ENCODE data around the gene FNIP1.
"Not testable (repeated sequence)": the region's sequence is repeated elsewhere in the genome, so short reads cannot be mapped to it uniquely, and the experiment has no call there.

Gene FNIP1

DNA sequence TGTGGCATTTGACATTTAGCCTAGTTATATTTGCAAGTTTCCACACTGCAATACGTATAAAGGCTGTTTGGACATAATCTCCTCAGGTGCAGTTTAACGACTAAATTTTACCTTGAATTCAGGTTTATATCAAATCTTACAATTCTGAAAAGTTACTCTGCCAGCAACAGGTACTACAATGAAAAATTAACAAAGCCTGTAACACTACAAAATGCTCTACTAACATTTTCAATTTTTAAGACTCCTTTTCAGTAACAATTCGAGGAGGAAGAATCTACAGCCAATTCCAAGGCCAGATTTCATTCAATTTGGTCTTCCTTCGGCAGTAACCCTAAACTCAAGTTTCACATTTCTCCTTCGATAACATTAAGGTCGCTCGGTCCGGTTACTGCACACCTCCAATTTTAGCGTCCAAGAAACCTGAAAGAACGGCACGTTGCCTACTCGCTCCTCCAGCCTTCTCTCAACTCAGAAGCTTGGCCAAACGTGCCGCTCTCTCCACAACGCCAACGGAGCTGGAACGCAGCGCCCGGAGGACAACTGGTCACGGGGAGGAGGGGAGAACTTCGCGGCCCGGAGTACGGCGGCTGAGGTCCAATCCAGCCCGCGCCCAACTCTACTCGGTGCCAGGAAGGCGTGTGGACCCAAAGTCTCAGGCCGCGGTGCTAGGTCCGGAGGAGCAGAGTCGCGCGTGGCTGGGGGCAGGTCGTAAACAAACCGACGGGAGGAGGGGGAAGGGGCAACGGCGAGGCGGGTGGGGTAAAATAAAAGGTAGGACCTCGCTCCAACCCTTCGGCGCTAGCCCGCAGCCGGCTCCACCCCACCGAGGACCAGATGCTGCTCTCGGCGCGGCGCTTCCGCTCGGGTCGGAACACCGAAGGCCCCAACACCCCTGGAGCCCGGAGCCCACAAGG, 681 bp downstream of the FNIP1 start:
- Mint-ChIP-seq H3K9me3 (no peaks in the 10 kb centered on the region), H3K36me3 (peaks cover 10 to 11% of the 10 kb centered on the region in 2 donors), H3K27ac (peak overlapping the region; percentile 97), H3K4me3 (peak overlapping the region; percentile 97 to 99), H3K4me1 (peaks cover 8 to 34% of the 10 kb centered on the region in 2 donors), H3K27me3 (no peaks in the 10 kb centered on the region)
- ATAC-seq (replicated peaks), result peak; percentile 33 to 47
- DNase-seq, result no peak

DNA sequence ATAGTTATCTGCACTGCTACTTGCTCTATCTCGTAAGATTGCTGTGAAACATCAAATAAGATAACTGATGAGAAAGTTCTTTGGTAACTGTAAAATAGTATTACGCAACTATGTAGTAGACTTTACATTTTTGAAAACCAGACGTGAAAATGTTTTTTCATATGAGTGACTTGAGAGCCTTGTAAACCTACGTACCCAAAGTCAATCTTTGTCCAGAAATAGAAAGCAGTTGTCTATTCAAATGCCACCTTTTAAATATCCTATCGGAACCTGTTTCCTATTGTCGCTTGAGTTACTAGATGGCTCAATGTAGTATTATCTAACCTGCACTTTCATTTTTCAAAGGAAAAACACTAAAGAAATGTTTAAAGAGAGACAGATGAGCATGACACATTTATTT, 1.6 kb downstream of the FNIP1 start:
- Mint-ChIP-seq H3K4me3 (peak overlapping the region; percentile 97 to 99), H3K9me3 (no peaks in the 10 kb centered on the region), H3K27me3 (no peaks in the 10 kb centered on the region), H3K27ac (peak overlapping the region; percentile 43), H3K36me3 (peaks cover 15 to 17% of the 10 kb centered on the region in 2 donors), H3K4me1 (peaks cover 13 to 43% of the 10 kb centered on the region in 2 donors)
- ATAC-seq (replicated peaks) (no peak), DNase-seq (no peak)

DNA sequence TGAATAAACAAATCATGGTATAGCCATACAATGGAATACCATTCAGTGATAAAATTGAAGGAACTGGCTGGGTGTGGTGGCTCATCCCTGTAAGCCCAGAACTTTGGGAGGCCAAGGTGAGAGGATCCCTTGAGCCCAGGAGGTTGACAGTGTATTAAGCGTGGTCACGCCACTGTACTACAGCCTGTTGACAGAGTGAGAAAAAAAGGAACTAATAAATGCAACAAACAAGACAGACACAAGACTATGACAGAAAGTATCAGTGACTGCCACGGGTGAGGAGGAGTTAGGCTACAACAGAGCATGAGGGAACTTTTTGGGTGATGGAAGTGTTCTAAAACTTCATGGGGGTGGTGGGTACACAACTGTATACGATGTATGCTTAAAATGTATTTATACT, 2.2 kb downstream of the FNIP1 start:
- Mint-ChIP-seq H3K36me3 (peaks cover 19 to 20% of the 10 kb centered on the region in 2 donors), H3K4me3 (peak overlapping the region; percentile 71 to 99), H3K27ac (no peak overlapping the region), H3K9me3 (peaks cover 0 to 2% of the 10 kb centered on the region in 2 donors), H3K27me3 (no peaks in the 10 kb centered on the region), H3K4me1 (peaks cover 15 to 47% of the 10 kb centered on the region in 2 donors)
- DNase-seq, result no peak
- peak in 1 of 2 donors; percentile 15 for ATAC-seq (replicated peaks)

DNA sequence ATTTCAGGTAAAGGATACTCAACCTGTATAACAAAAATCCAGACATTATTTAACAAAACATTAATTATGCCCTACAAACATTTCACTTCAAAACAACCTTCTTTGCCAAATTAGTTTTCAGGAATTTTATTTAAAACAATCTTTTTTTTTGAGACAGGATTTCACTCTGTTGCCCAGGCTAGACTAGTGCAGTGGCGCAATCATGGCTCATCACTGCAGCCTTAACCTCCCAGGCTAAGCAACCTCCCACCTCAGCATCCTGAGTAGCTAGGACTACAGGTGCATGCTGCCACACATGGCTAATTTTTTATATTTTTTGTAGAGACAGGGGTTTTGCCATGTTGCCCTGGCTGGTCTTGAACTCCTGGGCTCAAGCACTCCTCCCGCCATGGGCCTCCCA, 3.9 kb downstream of the FNIP1 start:
- DNase-seq, result no peak
- peaks cover 23 to 24% of the 10 kb centered on the region in 2 donors for H3K36me3 Mint-ChIP-seq
- no peak overlapping the region for H3K27ac Mint-ChIP-seq
- no peaks in the 10 kb centered on the region for H3K27me3 Mint-ChIP-seq
- peaks cover 0 to 4% of the 10 kb centered on the region in 2 donors for H3K9me3 Mint-ChIP-seq
- no peak for ATAC-seq (replicated peaks)
- H3K4me3 Mint-ChIP-seq, result no peak overlapping the region
- H3K4me1 Mint-ChIP-seq, result peaks cover 20 to 53% of the 10 kb centered on the region in 2 donors

DNA sequence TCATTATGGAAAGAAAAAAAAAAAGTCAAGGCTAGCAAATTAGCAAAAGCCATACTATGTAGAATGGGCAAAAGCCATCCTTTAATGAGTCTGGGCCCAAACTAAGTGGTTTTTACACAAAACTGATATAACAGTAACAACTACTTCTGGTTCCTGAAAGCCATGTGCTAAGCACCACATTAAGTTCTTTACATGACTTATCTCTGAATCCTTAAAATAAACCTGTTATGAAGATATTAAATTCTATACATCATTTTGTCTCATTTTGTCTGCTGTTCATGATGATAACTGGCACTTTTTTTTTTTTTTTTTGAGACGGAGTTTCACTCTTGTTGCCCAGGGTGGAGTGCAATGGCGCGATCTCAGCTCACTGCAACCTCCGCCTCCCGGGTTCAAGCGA, 5.0 kb downstream of the FNIP1 start:
- H3K27ac Mint-ChIP-seq, result no peak overlapping the region
- no peak overlapping the region for H3K4me3 Mint-ChIP-seq
- H3K4me1 Mint-ChIP-seq, result peaks cover 27 to 63% of the 10 kb centered on the region in 2 donors
- no peaks in the 10 kb centered on the region for H3K27me3 Mint-ChIP-seq
- DNase-seq (no peak), ATAC-seq (replicated peaks) (no peak)
- H3K9me3 Mint-ChIP-seq, result peaks cover 0 to 4% of the 10 kb centered on the region in 2 donors
- peaks cover 27 to 28% of the 10 kb centered on the region in 2 donors for H3K36me3 Mint-ChIP-seq

DNA sequence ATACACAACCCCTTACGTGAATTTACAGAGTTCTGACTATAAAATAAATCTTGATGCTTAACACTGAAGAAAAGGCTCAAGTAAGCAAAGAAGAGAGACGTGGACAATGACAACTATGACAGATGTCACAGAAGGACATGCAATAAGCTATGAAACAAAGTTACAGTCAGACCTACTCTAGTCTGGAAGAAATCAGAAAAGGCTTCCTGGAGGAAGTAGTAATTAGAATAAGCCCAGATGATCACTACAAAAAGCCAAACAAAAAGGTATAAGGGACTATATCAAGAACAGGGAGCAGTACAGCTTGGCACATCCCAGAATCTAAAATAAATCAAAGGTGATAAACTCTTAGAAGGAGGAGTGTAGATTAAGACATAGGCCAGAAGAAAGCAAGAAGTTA, 6.3 kb downstream of the FNIP1 start:
- H3K27me3 Mint-ChIP-seq, result no peaks in the 10 kb centered on the region
- ATAC-seq (replicated peaks) (no peak), DNase-seq (no peak)
- peaks cover 0 to 4% of the 10 kb centered on the region in 2 donors for H3K9me3 Mint-ChIP-seq
- no peak overlapping the region for H3K4me3 Mint-ChIP-seq
- H3K27ac Mint-ChIP-seq, result no peak overlapping the region
- H3K4me1 Mint-ChIP-seq, result peaks cover 30 to 59% of the 10 kb centered on the region in 2 donors
- peaks cover 24 to 27% of the 10 kb centered on the region in 2 donors for H3K36me3 Mint-ChIP-seq

DNA sequence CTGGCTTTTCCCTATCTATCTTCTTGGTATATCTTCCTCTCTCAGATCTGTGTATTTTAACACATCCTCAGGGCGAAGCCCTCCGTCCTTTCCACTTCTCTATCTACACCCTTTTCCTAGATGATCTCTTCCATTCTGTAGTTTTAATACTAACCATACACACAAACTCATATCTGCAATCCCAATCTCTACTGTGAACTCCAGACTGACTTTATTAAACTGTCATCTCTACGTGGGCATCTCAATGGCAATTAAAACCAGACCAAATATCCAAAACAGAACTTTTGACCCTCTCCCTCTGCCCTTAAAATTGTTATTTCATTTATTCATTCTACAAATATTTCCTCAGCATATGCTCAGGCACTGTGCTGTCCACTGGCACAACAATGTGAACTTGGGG, 7.1 kb downstream of the FNIP1 start:
- DNase-seq (no peak), ATAC-seq (replicated peaks) (no peak)
- H3K27me3 Mint-ChIP-seq, result no peaks in the 10 kb centered on the region
- no peak overlapping the region for H3K27ac Mint-ChIP-seq
- H3K36me3 Mint-ChIP-seq, result peaks cover 24 to 26% of the 10 kb centered on the region in 2 donors
- H3K9me3 Mint-ChIP-seq, result peaks cover 0 to 4% of the 10 kb centered on the region in 2 donors
- peaks cover 27 to 51% of the 10 kb centered on the region in 2 donors for H3K4me1 Mint-ChIP-seq
- H3K4me3 Mint-ChIP-seq, result no peak overlapping the region

DNA sequence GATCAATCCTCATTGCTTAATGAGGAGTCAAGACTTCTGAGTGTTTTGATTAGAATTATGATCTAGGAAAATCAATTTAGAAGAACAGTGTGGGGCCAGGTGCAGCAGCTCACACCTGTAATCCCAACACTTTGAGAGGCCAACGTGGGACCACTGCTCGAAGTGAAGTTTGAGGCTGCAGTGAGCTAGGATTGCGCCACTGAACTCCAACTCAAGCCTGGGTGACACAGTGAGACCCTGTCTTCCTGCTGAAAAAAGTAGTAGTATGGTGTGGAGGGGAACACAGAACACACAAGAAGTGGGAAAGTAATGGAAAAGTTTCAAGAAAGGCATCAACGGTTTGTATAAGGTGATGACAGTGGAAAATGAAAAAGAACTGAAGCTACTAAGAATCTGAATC, 9.1 kb downstream of the FNIP1 start:
- ATAC-seq (replicated peaks) (no peak), DNase-seq (no peak)
- Mint-ChIP-seq H3K27me3 (no peaks in the 10 kb centered on the region), H3K4me3 (no peak overlapping the region), H3K36me3 (peaks cover 29% of the 10 kb centered on the region in 2 donors), H3K4me1 (peaks cover 30 to 52% of the 10 kb centered on the region in 2 donors), H3K27ac (peak overlapping the region; percentile 71), H3K9me3 (peaks cover 0 to 4% of the 10 kb centered on the region in 2 donors)

DNA sequence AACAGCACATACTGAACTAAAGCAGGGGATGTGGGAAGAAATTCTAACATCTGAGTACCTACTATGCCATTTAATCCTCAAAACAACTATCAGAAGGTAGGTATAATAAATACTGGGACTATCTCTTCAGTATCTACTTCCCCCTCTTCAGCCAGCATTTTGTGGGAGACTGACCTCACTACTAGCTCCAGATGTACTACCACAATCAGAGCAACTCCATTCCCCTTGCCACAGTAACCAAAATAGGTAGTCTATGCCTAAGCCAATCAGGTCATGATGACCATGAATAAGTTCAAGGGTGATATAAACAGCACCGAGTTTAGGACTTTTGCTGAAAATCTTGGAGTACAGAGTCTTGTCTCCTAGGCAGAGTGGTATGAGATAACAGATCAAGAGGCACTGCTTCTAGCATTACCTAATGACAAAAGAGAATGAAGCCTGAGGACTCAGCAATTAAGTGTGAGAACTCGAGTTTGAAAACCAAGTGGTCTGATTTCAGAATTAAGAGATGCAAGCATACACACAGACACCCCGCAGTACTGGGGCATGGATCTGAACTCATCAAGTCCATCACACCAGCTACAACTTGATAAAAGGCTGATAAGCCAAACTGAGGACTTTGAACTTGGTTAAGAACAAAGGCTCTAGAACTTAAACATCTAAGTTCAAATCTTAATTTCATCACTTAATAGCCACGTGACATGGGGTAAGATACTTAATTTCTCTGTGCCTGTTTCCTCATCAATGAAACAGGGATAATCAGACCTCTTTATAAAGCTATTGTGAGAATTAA, 9.7 kb downstream of the FNIP1 start:
- Mint-ChIP-seq H3K9me3 (peaks cover 0 to 4% of the 10 kb centered on the region in 2 donors), H3K27ac (no peak overlapping the region), H3K4me1 (peaks cover 31 to 49% of the 10 kb centered on the region in 2 donors), H3K4me3 (no peak overlapping the region), H3K36me3 (peaks cover 31 to 35% of the 10 kb centered on the region in 2 donors), H3K27me3 (no peaks in the 10 kb centered on the region)
- ATAC-seq (replicated peaks) (peak in 1 of 2 donors; percentile 29), DNase-seq (no peak)

DNA sequence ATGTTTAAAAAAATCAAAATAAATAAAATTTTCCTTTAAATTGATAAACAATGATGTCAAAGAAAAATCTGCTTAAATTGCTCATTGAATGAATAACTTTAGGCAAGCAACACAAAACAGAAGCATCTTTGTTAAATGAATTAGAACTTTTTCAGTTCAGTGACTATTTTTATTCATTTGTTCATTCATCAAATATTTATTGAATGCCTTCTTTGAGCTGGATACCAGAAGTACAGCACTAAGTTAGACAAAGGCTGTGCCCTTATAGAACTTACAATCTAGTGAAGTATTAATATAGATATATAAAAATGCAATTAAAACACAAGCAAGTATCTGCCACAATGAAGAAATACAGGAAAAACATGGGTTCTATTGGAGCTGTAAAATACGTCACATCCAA, 10.8 kb downstream of the FNIP1 start:
- ATAC-seq (replicated peaks) (no peak), DNase-seq (no peak)
- H3K9me3 Mint-ChIP-seq, result peaks cover 0 to 4% of the 10 kb centered on the region in 2 donors
- peaks cover 32 to 50% of the 10 kb centered on the region in 2 donors for H3K4me1 Mint-ChIP-seq
- no peak overlapping the region for H3K4me3 Mint-ChIP-seq
- no peak overlapping the region for H3K27ac Mint-ChIP-seq
- H3K27me3 Mint-ChIP-seq, result no peaks in the 10 kb centered on the region
- H3K36me3 Mint-ChIP-seq, result peaks cover 32 to 37% of the 10 kb centered on the region in 2 donors

DNA sequence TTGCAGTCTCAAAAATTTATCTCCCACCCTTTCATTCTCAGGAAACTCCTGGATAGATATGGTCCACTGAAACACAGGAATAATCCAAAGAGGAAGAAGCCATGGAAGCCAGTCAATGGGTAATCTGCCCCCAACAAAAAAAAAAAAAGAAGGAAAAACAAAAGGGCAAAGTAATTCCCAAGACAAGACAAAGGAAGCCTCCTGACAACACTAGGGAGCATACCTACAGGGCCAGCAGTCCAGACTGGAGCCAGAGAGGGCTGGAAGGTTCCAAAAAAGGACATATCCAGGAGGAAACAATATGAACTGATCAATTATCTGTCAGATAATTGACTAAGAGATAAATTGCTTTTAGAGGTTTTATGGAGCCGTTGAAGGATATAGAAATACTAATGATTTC, 12.9 kb downstream of the FNIP1 start:
- Mint-ChIP-seq H3K27me3 (no peaks in the 10 kb centered on the region), H3K9me3 (no peaks in the 10 kb centered on the region), H3K4me3 (no peak overlapping the region), H3K4me1 (peaks cover 28 to 41% of the 10 kb centered on the region in 2 donors), H3K27ac (no peak overlapping the region), H3K36me3 (peaks cover 27 to 31% of the 10 kb centered on the region in 2 donors)
- DNase-seq (no peak), ATAC-seq (replicated peaks) (no peak)

DNA sequence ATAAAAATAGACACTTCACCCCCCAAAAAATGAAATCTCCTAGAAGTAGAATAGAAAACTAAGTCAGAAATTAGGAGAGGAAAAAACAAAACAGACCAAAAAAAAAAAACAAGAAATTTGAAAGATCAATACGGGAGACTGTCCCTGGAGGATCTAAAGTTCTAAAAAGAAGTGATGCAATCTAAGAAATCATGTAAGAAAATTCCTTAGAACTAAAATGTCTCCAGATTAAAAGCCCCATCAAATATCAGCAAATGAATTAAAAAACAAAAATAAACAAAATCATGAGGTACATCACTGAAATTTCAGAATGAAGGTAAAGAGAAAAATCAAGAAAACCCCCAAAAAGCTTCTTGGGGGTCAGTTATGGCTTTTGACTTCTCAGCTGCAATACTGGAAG, 13.5 kb downstream of the FNIP1 start:
- Mint-ChIP-seq H3K27me3 (no peaks in the 10 kb centered on the region), H3K4me1 (peaks cover 28 to 42% of the 10 kb centered on the region in 2 donors), H3K4me3 (no peak overlapping the region), H3K36me3 (peaks cover 27 to 31% of the 10 kb centered on the region in 2 donors), H3K9me3 (no peaks in the 10 kb centered on the region), H3K27ac (no peak overlapping the region)
- no peak for ATAC-seq (replicated peaks)
- DNase-seq, result no peak

DNA sequence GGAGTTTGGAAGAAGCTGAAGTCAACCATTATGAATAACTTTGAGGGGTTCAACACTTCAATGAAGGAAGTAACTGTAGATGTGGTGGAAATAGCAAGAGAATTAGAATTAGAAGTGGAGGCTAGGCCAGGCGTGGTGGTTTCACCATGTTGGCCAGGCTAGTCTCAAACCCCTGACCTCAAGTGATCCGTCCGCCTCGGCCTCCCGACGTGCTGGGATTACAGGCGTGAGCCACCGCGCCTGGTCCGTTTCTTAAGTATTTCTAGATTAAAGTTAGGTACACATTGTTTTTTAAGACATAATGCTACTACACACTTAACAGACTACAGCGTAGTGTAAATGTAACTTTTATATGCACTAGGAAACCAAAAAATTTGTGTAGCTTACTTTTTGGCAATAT, 14.1 kb downstream of the FNIP1 start:
- ATAC-seq (replicated peaks), result no peak
- peaks cover 28 to 43% of the 10 kb centered on the region in 2 donors for H3K4me1 Mint-ChIP-seq
- H3K36me3 Mint-ChIP-seq, result peaks cover 23 to 31% of the 10 kb centered on the region in 2 donors
- H3K9me3 Mint-ChIP-seq, result no peaks in the 10 kb centered on the region
- H3K27ac Mint-ChIP-seq, result no peak overlapping the region
- no peak for DNase-seq
- no peak overlapping the region for H3K4me3 Mint-ChIP-seq
- no peaks in the 10 kb centered on the region for H3K27me3 Mint-ChIP-seq

DNA sequence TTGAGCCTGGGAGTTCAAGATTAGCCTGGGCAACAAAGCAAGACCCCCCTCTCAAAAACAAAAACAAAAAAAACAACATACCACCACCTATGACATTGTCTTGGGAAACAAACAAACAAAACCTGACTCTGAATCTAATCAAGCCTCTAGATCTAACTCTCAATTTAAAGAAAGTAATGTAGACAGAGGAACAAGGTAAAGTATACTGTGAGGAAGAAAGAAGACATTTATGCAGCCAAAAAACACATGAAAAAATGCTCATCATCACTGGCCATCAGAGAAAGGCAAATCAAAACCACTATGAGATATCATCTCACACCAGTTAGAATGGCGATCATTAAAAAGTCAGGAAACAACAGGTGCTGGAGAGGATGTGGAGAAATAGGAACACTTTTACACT, 18.7 kb downstream of the FNIP1 start:
- not testable (repeated sequence) for H3K4me3 Mint-ChIP-seq; H3K9me3 Mint-ChIP-seq; ATAC-seq (replicated peaks); H3K27ac Mint-ChIP-seq; DNase-seq; H3K27me3 Mint-ChIP-seq
- Mint-ChIP-seq H3K36me3 (peaks cover 17 to 19% of the 10 kb centered on the region in 2 donors), H3K4me1 (peaks cover 18 to 35% of the 10 kb centered on the region in 2 donors)
